ENCODE measurements around the gene NRG2. TPM values are rescaled to one million over a fixed set of nuclear protein-coding genes. Genes with fewer than 3 reads are reported as not detected.

NRG2 gene
- total RNA-seq, 2 experiments from 2014 or later = 0.10 to 0.14 TPM

DNA sequence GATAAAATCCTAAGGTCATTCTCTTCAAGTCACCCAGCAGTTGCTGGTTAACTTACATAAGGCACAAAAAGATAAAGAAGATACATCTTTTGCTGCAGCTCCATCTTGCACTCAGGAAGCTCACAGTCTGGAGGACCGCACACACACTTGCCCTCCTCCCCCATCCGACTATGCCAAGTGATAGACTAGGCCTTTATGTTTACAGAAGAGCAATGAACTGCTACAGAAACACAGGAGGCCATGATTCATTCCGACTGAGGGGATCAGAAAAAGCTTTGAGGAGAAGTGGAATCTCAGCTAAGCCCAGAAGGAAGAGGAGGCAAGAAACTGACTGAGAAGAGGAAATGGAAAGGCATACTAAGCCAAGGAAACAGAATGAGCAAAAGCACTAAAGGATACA, 17.4 kb downstream of the NRG2 start:
- H3K4me1 Mint-ChIP-seq = no peaks in the 10 kb centered on the region
- H3K9me3 Mint-ChIP-seq = no peaks in the 10 kb centered on the region
- H3K27me3 Mint-ChIP-seq = peaks cover 29% of the 10 kb centered on the region
- no peaks in the 10 kb centered on the region for H3K36me3 Mint-ChIP-seq
- no peak for DNase-seq
- no peak overlapping the region for H3K4me3 Mint-ChIP-seq
- no peak overlapping the region for H3K27ac Mint-ChIP-seq

DNA sequence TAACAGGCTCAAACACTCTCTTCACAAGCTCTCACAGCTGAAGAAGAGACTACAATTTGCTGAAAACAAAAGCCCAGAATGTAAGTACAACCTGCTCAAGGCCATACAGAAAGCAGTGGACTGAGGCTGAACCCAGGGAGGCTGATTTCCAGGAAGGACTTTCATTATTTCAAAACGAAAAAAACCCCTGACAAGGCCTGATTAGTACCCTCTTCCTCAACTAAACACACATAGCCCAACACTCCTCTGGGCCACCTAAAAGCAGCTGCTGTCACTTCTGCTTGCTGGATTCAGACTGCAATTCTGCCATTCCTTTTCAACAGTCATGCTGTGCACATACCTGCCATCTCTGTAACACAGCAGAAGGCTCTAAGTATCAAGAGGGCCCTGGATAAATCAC, 18.2 kb downstream of the NRG2 start:
- Mint-ChIP-seq H3K4me3 (no peak overlapping the region), H3K36me3 (no peaks in the 10 kb centered on the region), H3K9me3 (no peaks in the 10 kb centered on the region), H3K27me3 (peaks cover 28% of the 10 kb centered on the region), H3K27ac (no peak overlapping the region), H3K4me1 (no peaks in the 10 kb centered on the region)
- DNase-seq = no peak

DNA sequence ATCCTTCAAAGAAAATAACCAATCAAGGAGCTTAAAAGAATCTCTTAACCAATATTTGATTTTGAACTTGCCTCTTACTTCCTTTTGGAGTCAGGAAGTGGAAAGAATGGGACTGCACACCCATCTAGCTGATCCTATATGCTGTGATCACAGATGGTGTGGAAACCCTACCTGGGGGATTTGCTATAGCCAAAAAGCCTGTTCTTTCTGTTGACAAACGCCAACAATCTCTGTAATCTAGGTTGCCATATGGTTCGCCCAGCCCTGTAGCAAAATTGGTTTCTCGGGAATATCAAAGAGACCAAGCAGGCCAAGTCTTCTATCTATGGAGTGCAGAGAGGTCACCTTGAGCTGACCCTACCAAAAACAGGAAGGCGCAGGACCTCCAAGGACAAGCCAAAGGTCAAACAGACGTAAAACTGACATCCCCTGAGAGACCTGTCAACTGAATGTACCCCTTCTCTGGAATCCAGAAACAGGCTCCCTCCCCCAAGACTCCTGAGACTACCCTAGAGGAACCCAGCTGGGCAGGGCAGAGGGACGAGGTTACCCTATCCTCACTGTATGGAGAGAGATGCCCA, 19.4 kb downstream of the NRG2 start:
- no peaks in the 10 kb centered on the region for H3K4me1 Mint-ChIP-seq
- H3K27ac Mint-ChIP-seq = no peak overlapping the region
- H3K36me3 Mint-ChIP-seq = no peaks in the 10 kb centered on the region
- H3K4me3 Mint-ChIP-seq = no peak overlapping the region
- H3K27me3 Mint-ChIP-seq = peaks cover 28% of the 10 kb centered on the region
- H3K9me3 Mint-ChIP-seq = no peaks in the 10 kb centered on the region
- DNase-seq = no peak

DNA sequence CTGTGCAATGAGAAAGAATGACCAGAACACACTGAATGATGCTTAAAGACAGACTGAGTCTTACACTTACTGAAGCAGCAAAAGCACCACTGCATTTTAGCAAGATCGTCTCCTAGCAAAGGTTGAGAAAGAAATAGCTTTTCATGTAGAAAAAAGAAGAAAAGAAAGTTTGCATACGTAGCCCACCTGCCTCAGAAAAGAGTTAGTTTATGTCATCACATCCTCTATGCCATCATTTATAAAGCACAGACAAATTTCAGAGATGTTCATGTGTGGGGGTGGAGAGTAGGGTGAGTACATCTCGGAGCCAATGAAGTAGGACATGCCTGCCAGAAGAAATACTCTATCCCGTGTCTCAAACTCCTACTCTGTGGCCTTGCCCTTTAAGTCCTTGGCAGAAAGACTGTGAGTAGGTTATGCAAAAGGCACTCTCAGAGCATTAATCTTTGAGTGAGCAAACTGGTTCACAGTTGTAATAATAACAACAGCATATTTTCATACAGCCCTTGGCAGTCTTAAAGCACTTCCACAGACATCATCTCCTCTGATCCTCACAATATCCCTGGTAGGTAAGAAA, 22.4 kb downstream of the NRG2 start:
- Mint-ChIP-seq H3K27me3 (peaks cover 18% of the 10 kb centered on the region), H3K9me3 (no peaks in the 10 kb centered on the region), H3K36me3 (no peaks in the 10 kb centered on the region), H3K4me3 (no peak overlapping the region), H3K4me1 (no peaks in the 10 kb centered on the region), H3K27ac (no peak overlapping the region)
- no peak for DNase-seq

DNA sequence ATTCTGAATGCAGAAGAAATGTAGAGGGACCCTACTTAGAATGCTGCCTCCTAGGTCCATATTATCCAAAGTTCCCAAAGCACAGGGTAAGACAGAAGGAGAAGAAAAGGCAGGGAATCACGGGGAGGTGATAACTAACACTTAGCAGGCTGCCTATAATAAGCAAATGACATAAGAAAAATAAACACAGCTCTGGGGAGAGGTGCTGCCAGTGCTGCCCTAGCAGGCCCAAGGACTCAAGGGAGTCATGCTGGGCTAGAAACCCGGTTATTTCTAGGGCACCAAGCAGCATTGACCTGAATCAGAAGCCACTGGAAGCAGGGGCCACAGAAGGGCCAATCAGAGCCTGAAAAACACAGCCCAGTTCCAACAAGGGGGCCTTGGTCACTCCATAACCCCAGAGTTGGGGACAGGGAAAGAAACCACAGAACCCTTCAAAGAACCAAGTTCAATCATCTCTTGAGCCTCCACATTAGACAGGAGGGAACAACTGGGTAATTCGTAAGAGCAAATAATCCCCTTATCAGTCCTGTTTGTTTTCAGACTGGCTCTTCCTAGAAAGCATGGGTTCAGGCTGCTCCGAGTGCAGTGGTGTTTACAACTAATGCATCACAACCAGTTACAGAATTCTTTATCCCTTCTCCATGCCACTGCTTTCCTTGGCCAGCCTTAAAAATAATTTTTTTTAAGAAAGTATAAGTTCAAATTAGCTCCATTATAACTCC, 24.0 kb downstream of the NRG2 start:
- no peaks in the 10 kb centered on the region for H3K36me3 Mint-ChIP-seq
- no peak overlapping the region for H3K4me3 Mint-ChIP-seq
- peaks cover 5% of the 10 kb centered on the region for H3K27me3 Mint-ChIP-seq
- H3K9me3 Mint-ChIP-seq = no peaks in the 10 kb centered on the region
- no peak for DNase-seq
- H3K4me1 Mint-ChIP-seq = no peaks in the 10 kb centered on the region
- H3K27ac Mint-ChIP-seq = no peak overlapping the region

- H3K36me3 Mint-ChIP-seq = no peaks in the 10 kb centered on the region
- no peaks in the 10 kb centered on the region for H3K9me3 Mint-ChIP-seq
- H3K27me3 Mint-ChIP-seq = no peaks in the 10 kb centered on the region
- H3K4me1 Mint-ChIP-seq = no peaks in the 10 kb centered on the region
- no peak overlapping the region for H3K4me3 Mint-ChIP-seq
- DNase-seq = no peak
- no peak overlapping the region for H3K27ac Mint-ChIP-seq
These were observed 24.6 kb downstream of the NRG2 start for GRCh38 chr5:140018517-140018916.

- H3K36me3 Mint-ChIP-seq = no peaks in the 10 kb centered on the region
- H3K4me3 Mint-ChIP-seq = no peak overlapping the region
- H3K9me3 Mint-ChIP-seq = no peaks in the 10 kb centered on the region
- no peak overlapping the region for H3K27ac Mint-ChIP-seq
- no peaks in the 10 kb centered on the region for H3K4me1 Mint-ChIP-seq
- H3K27me3 Mint-ChIP-seq = no peaks in the 10 kb centered on the region
- DNase-seq = no peak
These were observed 25.0 kb downstream of the NRG2 start for GRCh38 chr5:140018096-140018481.

- no peak for DNase-seq
- H3K27ac Mint-ChIP-seq = no peak overlapping the region
- no peaks in the 10 kb centered on the region for H3K9me3 Mint-ChIP-seq
- H3K36me3 Mint-ChIP-seq = no peaks in the 10 kb centered on the region
- H3K4me1 Mint-ChIP-seq = no peaks in the 10 kb centered on the region
- H3K4me3 Mint-ChIP-seq = no peak overlapping the region
- H3K27me3 Mint-ChIP-seq = no peaks in the 10 kb centered on the region
These were observed 25.6 kb downstream of the NRG2 start for GRCh38 chr5:140017397-140018095.

- no peaks in the 10 kb centered on the region for H3K27me3 Mint-ChIP-seq
- H3K9me3 Mint-ChIP-seq = no peaks in the 10 kb centered on the region
- H3K4me1 Mint-ChIP-seq = no peaks in the 10 kb centered on the region
- no peaks in the 10 kb centered on the region for H3K36me3 Mint-ChIP-seq
- no peak for DNase-seq
- no peak overlapping the region for H3K4me3 Mint-ChIP-seq
- H3K27ac Mint-ChIP-seq = no peak overlapping the region
These were observed 27.4 kb downstream of the NRG2 start for GRCh38 chr5:140015706-140016105.

DNA sequence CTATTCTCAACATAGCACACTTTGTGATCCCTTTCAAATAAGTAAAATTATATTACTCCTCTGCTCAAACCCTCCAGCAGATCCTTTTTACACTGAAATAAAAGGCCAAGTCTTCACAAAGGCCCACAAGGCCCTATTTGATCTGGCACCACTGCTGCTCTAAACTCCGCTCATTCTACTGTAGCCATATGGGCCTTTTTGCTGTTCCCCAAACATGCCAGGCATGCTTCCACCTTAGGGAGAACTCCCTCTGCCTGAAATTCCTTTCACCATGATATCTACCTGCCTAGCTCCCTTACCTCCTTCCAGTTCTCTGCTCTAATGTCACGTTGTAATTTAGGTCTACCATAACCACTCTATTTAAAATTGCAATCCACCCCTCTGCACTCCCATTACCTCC, 28.3 kb downstream of the NRG2 start:
- Mint-ChIP-seq H3K27me3 (peaks cover 1% of the 10 kb centered on the region), H3K27ac (no peak overlapping the region), H3K36me3 (no peaks in the 10 kb centered on the region), H3K4me1 (no peaks in the 10 kb centered on the region), H3K9me3 (no peaks in the 10 kb centered on the region), H3K4me3 (no peak overlapping the region)
- DNase-seq = no peak

DNA sequence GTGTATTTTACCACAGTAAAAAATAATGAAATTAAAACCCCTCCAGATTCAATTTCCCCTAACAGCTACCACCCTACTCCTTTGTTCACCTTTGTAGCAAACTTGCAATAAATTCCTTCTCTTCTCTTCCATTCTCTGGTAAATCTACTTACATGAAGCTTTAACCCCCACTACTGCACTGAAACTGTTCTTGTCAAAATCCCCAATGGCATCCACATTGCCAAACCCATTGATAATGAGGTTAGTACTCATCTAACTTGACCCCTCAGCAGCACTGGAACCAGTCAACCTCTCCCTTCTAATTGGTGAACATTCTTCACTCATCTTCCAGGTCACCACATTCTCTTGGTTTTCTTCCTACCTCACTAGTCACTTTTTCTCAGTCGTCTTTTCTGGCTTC, 29.6 kb downstream of the NRG2 start:
- Mint-ChIP-seq H3K4me3 (no peak overlapping the region), H3K27ac (no peak overlapping the region), H3K4me1 (no peaks in the 10 kb centered on the region), H3K36me3 (no peaks in the 10 kb centered on the region), H3K27me3 (peaks cover 4% of the 10 kb centered on the region), H3K9me3 (no peaks in the 10 kb centered on the region)
- DNase-seq = no peak

DNA sequence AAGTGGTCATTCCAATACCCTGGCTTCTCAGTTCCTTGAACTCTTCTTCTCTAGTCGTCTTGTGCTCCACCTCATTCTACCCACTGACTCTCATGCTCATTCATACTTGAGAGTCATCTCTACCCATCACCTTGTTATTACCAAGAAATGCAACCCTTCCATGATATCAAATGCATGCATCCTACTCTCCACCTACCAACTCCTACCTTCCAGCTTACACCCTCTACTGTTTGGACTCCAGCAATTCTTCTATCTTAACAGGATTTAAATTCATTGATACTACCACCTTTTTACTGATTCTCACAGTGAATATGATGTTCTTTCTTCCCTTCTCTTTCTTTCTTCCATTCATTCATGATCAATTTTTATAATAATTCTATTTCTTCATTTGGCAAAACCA, 30.7 kb downstream of the NRG2 start:
- H3K27me3 Mint-ChIP-seq = peaks cover 4% of the 10 kb centered on the region
- H3K36me3 Mint-ChIP-seq = no peaks in the 10 kb centered on the region
- H3K4me1 Mint-ChIP-seq = no peaks in the 10 kb centered on the region
- H3K4me3 Mint-ChIP-seq = no peak overlapping the region
- no peak overlapping the region for H3K27ac Mint-ChIP-seq
- no peak for DNase-seq
- no peaks in the 10 kb centered on the region for H3K9me3 Mint-ChIP-seq

DNA sequence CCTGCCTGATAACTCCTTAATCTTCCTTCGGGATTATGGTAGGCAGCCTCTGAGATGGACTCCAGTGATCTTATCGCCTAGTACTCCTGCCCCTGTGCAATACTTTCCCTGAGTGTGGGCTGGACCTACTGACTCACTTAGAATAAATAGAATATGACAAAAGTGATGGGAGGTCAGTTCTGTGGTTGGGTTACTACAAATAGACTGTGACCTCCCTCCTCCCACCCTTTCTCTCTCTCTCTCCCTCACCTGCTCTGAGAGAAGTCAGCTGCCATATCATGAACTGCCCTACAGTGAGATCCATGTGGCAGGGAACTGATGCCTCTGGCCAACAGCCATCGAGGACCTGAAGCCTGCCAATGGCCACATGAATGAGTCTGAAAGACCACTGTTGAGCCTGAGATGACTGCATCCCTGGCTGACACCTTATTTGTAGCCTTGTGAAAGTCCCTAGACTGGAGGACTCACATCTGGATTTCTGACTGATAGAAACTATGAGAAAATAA, 31.7 kb downstream of the NRG2 start:
- Mint-ChIP-seq H3K9me3 (no peaks in the 10 kb centered on the region), H3K4me1 (no peaks in the 10 kb centered on the region), H3K36me3 (no peaks in the 10 kb centered on the region), H3K4me3 (no peak overlapping the region), H3K27ac (no peak overlapping the region), H3K27me3 (peaks cover 4% of the 10 kb centered on the region)
- no peak for DNase-seq

GRCh38 chr5:140010798-140011197, 32.3 kb downstream of the NRG2 start:
- H3K27ac Mint-ChIP-seq = no peak overlapping the region
- no peak for DNase-seq
- peaks cover 4% of the 10 kb centered on the region for H3K27me3 Mint-ChIP-seq
- no peaks in the 10 kb centered on the region for H3K9me3 Mint-ChIP-seq
- no peak overlapping the region for H3K4me3 Mint-ChIP-seq
- H3K36me3 Mint-ChIP-seq = no peaks in the 10 kb centered on the region
- no peaks in the 10 kb centered on the region for H3K4me1 Mint-ChIP-seq

DNA sequence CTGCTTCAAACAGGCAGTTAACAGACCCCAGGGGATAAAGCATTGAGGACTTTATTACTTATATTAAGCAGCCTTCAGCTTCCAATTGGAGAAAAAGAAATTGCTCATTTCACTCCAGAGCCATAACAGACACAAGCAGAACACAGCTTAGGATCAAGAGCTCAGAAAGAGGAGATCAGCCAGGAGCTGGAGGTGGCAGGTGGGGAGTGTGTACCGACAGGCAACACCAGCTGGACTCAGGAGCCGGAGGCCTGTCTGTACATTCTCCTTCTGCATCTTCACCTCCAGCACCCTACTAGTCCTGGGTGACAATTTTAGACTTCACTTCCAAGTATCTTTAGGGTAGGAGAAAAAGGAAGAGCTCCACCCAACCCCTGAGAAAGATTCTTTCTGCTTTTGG, 35.8 kb downstream of the NRG2 start:
- no peaks in the 10 kb centered on the region for H3K4me1 Mint-ChIP-seq
- H3K36me3 Mint-ChIP-seq = no peaks in the 10 kb centered on the region
- no peaks in the 10 kb centered on the region for H3K9me3 Mint-ChIP-seq
- H3K27ac Mint-ChIP-seq = no peak overlapping the region
- no peak overlapping the region for H3K4me3 Mint-ChIP-seq
- peaks cover 24% of the 10 kb centered on the region for H3K27me3 Mint-ChIP-seq
- DNase-seq = no peak
